Lower leg skin (tissue), 3 donors: ENCODE results near the gene SUN1.

Source experiments
- POLR2A ChIP-seq, 2 donors: fragments of 450-650 bp; IDR thresholded peaks; one replicate each; pipeline ENCODE4 v1.6.1; 2016 to 2017; ENCODE audit warnings: antibody characterized with exemption in 2 of 2, mild to moderate bottlenecking in 1 of 2, moderate library complexity in 1 of 2
- TF ChIP-seq, protein P1 (sequence below), 3 donors: fragments of 450-650 bp; IDR thresholded peaks; one replicate each; pipeline ENCODE4 v1.5.1; 2016; ENCODE audit warnings: antibody characterized with exemption in 3 of 3, mild to moderate bottlenecking in 3 of 3, moderate library complexity in 2 of 3

DNA sequence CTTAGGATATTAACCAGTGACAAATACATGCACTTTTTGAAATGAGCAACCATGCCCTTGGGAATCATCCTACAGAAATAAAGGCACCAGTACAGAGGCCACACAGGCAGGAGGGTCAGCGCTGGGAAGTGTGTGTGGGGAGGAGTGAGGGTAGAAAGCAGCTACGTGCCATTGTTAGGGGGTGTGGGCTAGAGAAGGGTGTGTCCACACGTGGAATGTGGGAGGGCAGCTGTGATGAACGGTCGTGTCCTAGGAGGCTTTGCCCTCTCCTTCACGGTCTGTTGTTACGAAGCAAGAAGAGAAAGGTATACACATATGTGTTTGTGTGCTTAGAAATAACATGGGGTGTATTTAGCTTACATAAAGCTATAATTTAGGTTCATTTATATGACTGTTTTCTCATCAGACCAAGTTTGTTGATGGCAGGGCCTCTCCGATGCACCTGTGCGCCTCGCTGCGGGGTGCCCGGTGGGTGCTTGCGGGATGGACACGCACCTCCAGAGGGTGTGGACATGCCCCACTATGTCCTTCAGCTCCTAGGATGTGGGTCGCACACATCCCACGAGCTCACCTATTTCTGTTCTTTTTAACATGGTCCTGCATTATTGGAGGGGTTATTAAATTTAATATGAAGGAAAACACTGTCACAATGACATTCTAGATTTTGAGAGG lies 27.2 kb downstream of the SUN1 start:
- TF ChIP-seq, protein P1, sequence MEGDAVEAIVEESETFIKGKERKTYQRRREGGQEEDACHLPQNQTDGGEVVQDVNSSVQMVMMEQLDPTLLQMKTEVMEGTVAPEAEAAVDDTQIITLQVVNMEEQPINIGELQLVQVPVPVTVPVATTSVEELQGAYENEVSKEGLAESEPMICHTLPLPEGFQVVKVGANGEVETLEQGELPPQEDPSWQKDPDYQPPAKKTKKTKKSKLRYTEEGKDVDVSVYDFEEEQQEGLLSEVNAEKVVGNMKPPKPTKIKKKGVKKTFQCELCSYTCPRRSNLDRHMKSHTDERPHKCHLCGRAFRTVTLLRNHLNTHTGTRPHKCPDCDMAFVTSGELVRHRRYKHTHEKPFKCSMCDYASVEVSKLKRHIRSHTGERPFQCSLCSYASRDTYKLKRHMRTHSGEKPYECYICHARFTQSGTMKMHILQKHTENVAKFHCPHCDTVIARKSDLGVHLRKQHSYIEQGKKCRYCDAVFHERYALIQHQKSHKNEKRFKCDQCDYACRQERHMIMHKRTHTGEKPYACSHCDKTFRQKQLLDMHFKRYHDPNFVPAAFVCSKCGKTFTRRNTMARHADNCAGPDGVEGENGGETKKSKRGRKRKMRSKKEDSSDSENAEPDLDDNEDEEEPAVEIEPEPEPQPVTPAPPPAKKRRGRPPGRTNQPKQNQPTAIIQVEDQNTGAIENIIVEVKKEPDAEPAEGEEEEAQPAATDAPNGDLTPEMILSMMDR (IDR thresholded peaks at IDR 0.05), result no peak
- no peak for TF ChIP-seq POLR2A (IDR thresholded peaks at IDR 0.05)
